WTC11 (cell line): ENCODE measurements around the gene STAU1. TPM values are rescaled to one million over a fixed set of nuclear protein-coding genes. Genes with fewer than 3 reads are reported as not detected.

Experiments used
- ATAC-seq: fragments of 200-7000 bp; cut with Tn5 transposase; 2 replicates; pipeline ENCODE4 v1.10.0; 2021; ENCODE audit warnings: mild to moderate bottlenecking, moderate library complexity
- CTCF ChIA-PET: fragments of 300-600 bp; sonication (Branson Sonifier 250); formaldehyde crosslinking; loops from one replicate; lab custom pipeline; 2021; ENCODE audit warnings: antibody characterized with exemption; lab: Charles Lee
- POLR2A ChIA-PET: fragments of 350-600 bp; sonication (Branson Sonifier 250); formaldehyde crosslinking; loops from one replicate; lab custom pipeline; 2021; ENCODE audit warnings: antibody characterized with exemption; lab: Charles Lee
- DNase-seq: peaks from one replicate; pipeline ENCODE4 v3.0.0; 2021; ENCODE audit warnings: low spot score
- H3K27ac Mint-ChIP-seq: 2 replicates; pipeline ENCODE4 v1.8.0; 2021; ENCODE audit warnings: mixed read lengths
- H3K27me3 Mint-ChIP-seq: 2 replicates; pipeline ENCODE4 v1.8.0; 2021; ENCODE audit warnings: low read depth, mild to moderate bottlenecking, moderate library complexity, mixed read lengths
- H3K36me3 Mint-ChIP-seq: 2 replicates; pipeline ENCODE4 v1.8.0; 2021; ENCODE audit warnings: mixed read lengths
- H3K4me1 Mint-ChIP-seq: 2 replicates; pipeline ENCODE4 v1.8.0; 2022; ENCODE audit warnings: mixed read lengths
- H3K4me3 Mint-ChIP-seq: 2 replicates; pipeline ENCODE4 v1.8.0; 2021; ENCODE audit warnings: mild to moderate bottlenecking, moderate library complexity, mixed read lengths
- H3K9me3 Mint-ChIP-seq: 2 replicates; pipeline ENCODE4 v1.8.0; 2021; ENCODE audit warnings: mixed read lengths
- AR ChIP-seq: fragments of 250-450 bp; sonication (Bioruptor Pico); IDR thresholded peaks from 2 replicates; pipeline ENCODE4 v1.9.0; 2021; ENCODE audit warnings: mild to moderate bottlenecking
- ATF3 ChIP-seq: sonication (generic); formaldehyde crosslinking; conservative IDR thresholded peaks from 2 replicates; pipeline ENCODE4 v1.8.1; 2022; ENCODE audit warnings: mild to moderate bottlenecking, missing genetic modification reagents
- ATF6 ChIP-seq: sonication (generic); formaldehyde crosslinking; IDR thresholded peaks from 2 replicates; pipeline ENCODE4 v1.8.1; 2023; ENCODE audit warnings: mild to moderate bottlenecking, missing genetic modification reagents
- CTCF ChIP-seq: fragments of 200-600 bp; IDR thresholded peaks from 2 replicates; pipeline ENCODE4 v1.8.0; 2022; ENCODE audit warnings: antibody characterized with exemption
- ESRRA ChIP-seq: sonication (generic); formaldehyde crosslinking; IDR thresholded peaks from 2 replicates; pipeline ENCODE4 v1.8.1; 2022; ENCODE audit warnings: mild to moderate bottlenecking, missing genetic modification reagents, borderline replicate concordance
- ETV6 ChIP-seq: sonication (generic); formaldehyde crosslinking; IDR thresholded peaks from 2 replicates; pipeline ENCODE4 v1.8.1; 2022; ENCODE audit warnings: mild to moderate bottlenecking, missing genetic modification reagents
- FOXP1 ChIP-seq: sonication (generic); formaldehyde crosslinking; IDR thresholded peaks from 2 replicates; pipeline ENCODE4 v1.8.0; 2022; ENCODE audit warnings: missing genetic modification reagents, mild to moderate bottlenecking, moderate library complexity, borderline replicate concordance
- GABPB1 ChIP-seq: sonication (generic); formaldehyde crosslinking; IDR thresholded peaks from 2 replicates; pipeline ENCODE4 v1.8.1; 2023; ENCODE audit warnings: mild to moderate bottlenecking, missing genetic modification reagents
- GRHL2 ChIP-seq: fragments of 250-450 bp; sonication (Bioruptor Pico); IDR thresholded peaks from 2 replicates; pipeline ENCODE4 v1.8.0; 2022; ENCODE audit warnings: mild to moderate bottlenecking, moderate library complexity; ENCODE audit not compliant: insufficient replicate concordance, severe bottlenecking
- MXD4 ChIP-seq: fragments of 250-450 bp; sonication (Bioruptor Pico); IDR thresholded peaks from 2 replicates; pipeline ENCODE4 v1.8.0; 2021; ENCODE audit warnings: mild to moderate bottlenecking, moderate library complexity, borderline replicate concordance
- NFATC4 ChIP-seq: fragments of 250-450 bp; sonication (Bioruptor Pico); IDR thresholded peaks from 2 replicates; pipeline ENCODE4 v1.9.0; 2021; ENCODE audit warnings: mild to moderate bottlenecking
- NFYB ChIP-seq: sonication (generic); formaldehyde crosslinking; conservative IDR thresholded peaks from 2 replicates; pipeline ENCODE4 v1.8.0; 2022; ENCODE audit warnings: low read depth, missing genetic modification reagents
- PRRX2 ChIP-seq: fragments of 250-450 bp; sonication (Bioruptor Pico); IDR thresholded peaks from 2 replicates; pipeline ENCODE4 v1.8.0; 2021; ENCODE audit warnings: mild to moderate bottlenecking
- RELA ChIP-seq: sonication (generic); formaldehyde crosslinking; IDR thresholded peaks from 2 replicates; pipeline ENCODE4 v1.8.1; 2022; ENCODE audit warnings: missing genetic modification reagents, mild to moderate bottlenecking, borderline replicate concordance
- SMAD3 ChIP-seq: sonication (generic); formaldehyde crosslinking; IDR thresholded peaks from 2 replicates; pipeline ENCODE4 v1.8.0; 2022; ENCODE audit warnings: missing genetic modification reagents, mild to moderate bottlenecking, borderline replicate concordance
- SOX15 ChIP-seq: fragments of 250-450 bp; sonication (Bioruptor Pico); IDR thresholded peaks from 2 replicates; pipeline ENCODE4 v1.9.0; 2021; ENCODE audit warnings: mild to moderate bottlenecking
- TCF7 ChIP-seq: sonication (generic); formaldehyde crosslinking; IDR thresholded peaks from 2 replicates; pipeline ENCODE4 v1.8.0; 2022; ENCODE audit warnings: mild to moderate bottlenecking, low read depth, missing genetic modification reagents, moderate library complexity
- TEAD4 ChIP-seq: sonication (generic); formaldehyde crosslinking; IDR thresholded peaks from 2 replicates; pipeline ENCODE4 v1.8.0; 2022; ENCODE audit warnings: mild to moderate bottlenecking, missing genetic modification reagents
- ZNF138 ChIP-seq: sonication (generic); formaldehyde crosslinking; conservative IDR thresholded peaks from 2 replicates; pipeline ENCODE4 v1.8.1; 2022; ENCODE audit warnings: mild to moderate bottlenecking, moderate library complexity, missing genetic modification reagents
- ZNF219 ChIP-seq: sonication (generic); formaldehyde crosslinking; IDR thresholded peaks from 2 replicates; pipeline ENCODE4 v1.8.0; 2023; ENCODE audit warnings: missing genetic modification reagents, mild to moderate bottlenecking, borderline replicate concordance
- ZNF416 ChIP-seq: fragments of 250-450 bp; sonication (Bioruptor Pico); IDR thresholded peaks from 2 replicates; pipeline ENCODE4 v1.9.0; 2021; ENCODE audit warnings: mild to moderate bottlenecking, inconsistent platforms
- total RNA-seq: library from RNA; stranded (reverse); gene quantifications from 3 replicates; pipeline ENCODE4 v1.2.3, GENCODE V29; 2021

STAU1 gene
- total RNA-seq, 1 experiment from 2014 or later, result 92.6 TPM

GRCh38 chr20:49122920-49123319 lies 65.2 kb downstream of the STAU1 start:
- H3K9me3 Mint-ChIP-seq, result no peaks in the 10 kb centered on the region
- no peaks in the 10 kb centered on the region for H3K4me1 Mint-ChIP-seq
- no peak for DNase-seq
- H3K27me3 Mint-ChIP-seq, result no peaks in the 10 kb centered on the region
- H3K36me3 Mint-ChIP-seq, result peaks cover 66% of the 10 kb centered on the region
- H3K4me3 Mint-ChIP-seq, result no peak overlapping the region
- TF ChIP-seq NFATC4 (CRISPR knock-in tag) (no peak), FOXP1 (CRISPR knock-in tag) (no peak), ZNF219 (CRISPR knock-in tag) (no peak), ZNF138 (CRISPR knock-in tag) (no peak), GRHL2 (CRISPR knock-in tag) (no peak), CTCF (no peak), ATF3 (CRISPR knock-in tag) (no peak), NFYB (no peak), TEAD4 (CRISPR knock-in tag) (no peak), SOX15 (CRISPR knock-in tag) (no peak), ATF6 (CRISPR knock-in tag) (no peak), TCF7 (CRISPR knock-in tag) (no peak), RELA (CRISPR knock-in tag) (no peak), PRRX2 (no peak), ZNF416 (CRISPR knock-in tag) (no peak), ESRRA (CRISPR knock-in tag) (no peak), SMAD3 (no peak), ETV6 (CRISPR knock-in tag) (no peak), AR (no peak)
- TF ChIP-seq, all 79 proteins: peak for 0
- CTCF ChIA-PET, result interaction anchor here (0.8 to 1.0 kb wide), 2 partner anchors 84 to 94 kb away, joined by 3 to 5 read pairs; no protein-coding TSS in a partner anchor
- ATAC-seq, result no peak
- no peak overlapping the region for H3K27ac Mint-ChIP-seq
- POLR2A ChIA-PET, result no interaction called here

GRCh38 chr20:49119988-49120387 lies 68.1 kb downstream of the STAU1 start:
- ATAC-seq (no peak), DNase-seq (no peak)
- Mint-ChIP-seq H3K36me3 (peaks cover 81% of the 10 kb centered on the region), H3K27ac (no peak overlapping the region), H3K9me3 (no peaks in the 10 kb centered on the region), H3K4me3 (no peak overlapping the region), H3K27me3 (no peaks in the 10 kb centered on the region), H3K4me1 (no peaks in the 10 kb centered on the region)
- ChIA-PET POLR2A (no interaction called here), CTCF (no interaction called here)
- TF ChIP-seq GABPB1 (CRISPR knock-in tag) (no peak), MXD4 (CRISPR knock-in tag) (no peak), ZNF138 (CRISPR knock-in tag) (no peak)
